Memory B cell (primary cell): Measurements from ENCODE around the gene LPXN.
A peak's percentile ranks its signal among the peaks of the same experiment; 100 is the strongest.
"Not testable (repeated sequence)": the region's sequence is repeated elsewhere in the genome, so short reads cannot be mapped to it uniquely, and the experiment has no call there.

Source experiments
- ATAC-seq: fragments of 150-1000 bp; cut with Tn5 transposase; 2 replicates; pipeline ENCODE4 v1.10.0; 2021; ENCODE audit warnings: low read depth, mild to moderate bottlenecking, moderate library complexity
- DNase-seq, 2 donors: peaks; one replicate each; pipeline ENCODE4 v3.0.0; 2022; ENCODE audit warnings: low spot score in 2 of 2
- H3K27ac Mint-ChIP-seq: one replicate; pipeline ENCODE4 v1.8.0; 2022; ENCODE audit warnings: mild to moderate bottlenecking, moderate library complexity, mixed read lengths
- H3K27me3 Mint-ChIP-seq: one replicate; pipeline ENCODE4 v1.8.0; 2022; ENCODE audit warnings: mixed read lengths
- H3K36me3 Mint-ChIP-seq: one replicate; pipeline ENCODE4 v1.8.0; 2022; ENCODE audit warnings: mild to moderate bottlenecking, mixed read lengths
- H3K4me1 Mint-ChIP-seq: one replicate; pipeline ENCODE4 v1.8.0; 2022; ENCODE audit warnings: mixed read lengths
- H3K4me3 Mint-ChIP-seq: one replicate; pipeline ENCODE4 v1.8.0; 2022; ENCODE audit warnings: mild to moderate bottlenecking, moderate library complexity, mixed read lengths
- H3K9me3 Mint-ChIP-seq: one replicate; pipeline ENCODE4 v1.8.0; 2022; ENCODE audit warnings: mixed read lengths

Gene LPXN

GRCh38 chr11:58573451-58574104, 2.1 kb downstream of the LPXN start:
- H3K36me3 Mint-ChIP-seq: peaks cover 6% of the 10 kb centered on the region
- DNase-seq: peak; percentile 36 to 60
- peak overlapping the region; percentile 100 for H3K27ac Mint-ChIP-seq
- H3K9me3 Mint-ChIP-seq: no peaks in the 10 kb centered on the region
- ATAC-seq: peak; percentile 34
- H3K27me3 Mint-ChIP-seq: no peaks in the 10 kb centered on the region
- H3K4me3 Mint-ChIP-seq: peak overlapping the region; percentile 89
- H3K4me1 Mint-ChIP-seq: peaks cover 24% of the 10 kb centered on the region

DNA sequence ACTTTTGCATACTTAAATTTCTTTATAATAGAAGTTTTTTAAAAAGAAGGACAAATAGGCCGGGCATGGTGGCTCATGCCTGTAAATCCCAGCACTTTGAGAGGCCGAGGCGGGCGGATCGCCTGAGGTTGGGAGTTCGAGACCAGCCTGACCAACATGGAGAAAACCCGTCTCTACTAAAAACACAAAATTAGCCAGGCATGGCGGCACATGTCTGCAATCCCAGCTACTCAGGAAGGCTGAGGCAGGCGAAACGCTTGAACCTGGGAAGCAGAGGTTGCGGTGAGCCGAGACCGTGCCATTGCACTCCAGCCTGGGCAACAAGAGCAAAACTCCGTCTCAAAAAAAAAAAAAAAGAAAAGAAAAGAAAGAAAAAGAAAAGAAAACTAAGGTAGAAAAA, 2.8 kb downstream of the LPXN start:
- Mint-ChIP-seq H3K4me3 (peak overlapping the region; percentile 89), H3K27ac (peak overlapping the region; percentile 100), H3K4me1 (peaks cover 28% of the 10 kb centered on the region)
- DNase-seq, H3K27me3 Mint-ChIP-seq, ATAC-seq, H3K9me3 Mint-ChIP-seq, H3K36me3 Mint-ChIP-seq: not testable (repeated sequence)

DNA sequence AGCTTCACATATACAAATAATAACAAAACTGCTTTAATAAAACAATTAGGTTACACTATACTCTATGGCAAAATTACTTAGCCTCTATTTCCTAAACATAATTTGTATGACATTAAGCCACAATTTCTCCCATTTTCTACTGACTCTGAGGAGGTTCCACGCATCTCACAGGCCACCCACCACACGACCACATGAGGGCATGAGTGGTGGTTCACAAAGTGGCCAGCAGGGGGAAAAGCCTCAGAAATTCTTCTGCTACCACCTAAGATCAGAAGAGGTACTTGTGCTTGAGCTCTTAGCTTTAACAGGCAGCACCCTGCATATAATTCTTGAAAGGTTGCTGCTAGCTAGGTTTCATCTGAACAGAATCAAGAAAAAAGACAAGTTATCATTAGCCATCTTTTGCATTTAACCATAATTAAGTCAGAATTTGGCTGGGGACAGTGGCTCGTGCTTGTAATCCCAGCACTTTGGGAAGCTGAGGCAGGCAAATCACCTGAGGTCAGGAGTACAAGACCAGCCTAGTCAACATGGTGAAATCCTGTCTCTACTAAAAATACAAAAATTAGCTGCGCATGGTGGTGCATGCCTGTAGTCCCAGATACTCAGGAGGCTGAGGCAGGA, 7.7 kb downstream of the LPXN start:
- Mint-ChIP-seq H3K27me3 (no peaks in the 10 kb centered on the region), H3K36me3 (peaks cover 16% of the 10 kb centered on the region), H3K27ac (no peak overlapping the region), H3K4me1 (peaks cover 18% of the 10 kb centered on the region), H3K9me3 (no peaks in the 10 kb centered on the region), H3K4me3 (peak overlapping the region; percentile 0)
- DNase-seq (peak; percentile 74 to 75), ATAC-seq (peak; percentile 99)

DNA sequence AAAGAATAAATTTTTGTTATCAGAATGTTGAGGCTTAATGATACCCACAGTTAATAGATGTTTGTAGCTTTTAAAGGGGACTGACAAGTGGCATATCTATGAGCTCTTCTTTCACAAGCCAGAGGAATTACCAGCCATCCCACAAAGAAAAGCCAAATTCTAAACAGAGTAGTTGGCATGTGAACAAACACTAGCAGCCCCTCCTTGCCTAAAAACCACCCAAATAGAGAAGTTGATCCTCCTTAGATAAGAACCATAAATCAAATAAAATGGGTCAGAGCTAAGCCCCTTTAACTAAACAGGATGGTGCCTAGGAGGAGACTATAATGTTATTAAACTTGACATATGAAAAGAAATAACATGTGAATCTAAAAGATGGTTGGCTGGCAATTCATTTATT, 11.4 kb downstream of the LPXN start:
- Mint-ChIP-seq H3K4me1 (peaks cover 28% of the 10 kb centered on the region), H3K36me3 (peaks cover 19% of the 10 kb centered on the region), H3K9me3 (no peaks in the 10 kb centered on the region), H3K4me3 (no peak overlapping the region), H3K27ac (peak overlapping the region; percentile 2), H3K27me3 (no peaks in the 10 kb centered on the region)
- ATAC-seq (no peak), DNase-seq (no peak)

GRCh38 chr11:58562375-58562800, 13.3 kb downstream of the LPXN start:
- no peak for DNase-seq
- no peak for ATAC-seq
- H3K4me3 Mint-ChIP-seq: no peak overlapping the region
- H3K36me3 Mint-ChIP-seq: peaks cover 16% of the 10 kb centered on the region
- peak overlapping the region; percentile 91 for H3K27ac Mint-ChIP-seq
- H3K9me3 Mint-ChIP-seq: no peaks in the 10 kb centered on the region
- H3K4me1 Mint-ChIP-seq: peaks cover 22% of the 10 kb centered on the region
- no peaks in the 10 kb centered on the region for H3K27me3 Mint-ChIP-seq

- Mint-ChIP-seq H3K4me3 (no peak overlapping the region), H3K36me3 (peaks cover 19% of the 10 kb centered on the region), H3K27ac (no peak overlapping the region), H3K4me1 (peaks cover 25% of the 10 kb centered on the region), H3K27me3 (no peaks in the 10 kb centered on the region), H3K9me3 (no peaks in the 10 kb centered on the region)
- ATAC-seq (no peak), DNase-seq (no peak)
Measured at GRCh38 chr11:58561394-58562098, 14.1 kb downstream of the LPXN start.

DNA sequence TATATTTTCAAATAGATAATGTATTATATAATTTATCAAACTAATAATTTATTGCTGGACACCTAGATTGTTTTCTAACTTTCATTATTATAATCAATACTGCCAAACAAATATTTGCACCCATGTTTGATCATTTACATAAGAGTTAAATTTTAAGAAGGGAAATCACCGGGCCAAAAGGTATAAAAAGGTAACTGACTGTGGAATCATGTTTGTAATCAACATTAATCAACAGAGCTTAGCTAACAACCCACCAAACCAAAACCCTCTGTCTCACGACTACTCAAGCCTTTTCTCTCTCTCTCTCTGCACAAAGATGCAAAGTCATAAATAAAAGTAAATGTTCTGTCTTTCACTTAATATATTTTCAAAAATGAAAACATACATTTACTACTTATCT, 14.8 kb downstream of the LPXN start:
- Mint-ChIP-seq H3K9me3 (no peaks in the 10 kb centered on the region), H3K27ac (no peak overlapping the region), H3K27me3 (no peaks in the 10 kb centered on the region), H3K4me3 (no peak overlapping the region), H3K36me3 (peaks cover 19% of the 10 kb centered on the region), H3K4me1 (peaks cover 25% of the 10 kb centered on the region)
- no peak for DNase-seq
- ATAC-seq: no peak

GRCh38 chr11:58549644-58550043, 26.0 kb downstream of the LPXN start:
- Mint-ChIP-seq H3K36me3 (peaks cover 60% of the 10 kb centered on the region), H3K4me1 (peaks cover 3% of the 10 kb centered on the region), H3K27me3 (no peaks in the 10 kb centered on the region), H3K27ac (no peak overlapping the region), H3K9me3 (peaks cover 2% of the 10 kb centered on the region), H3K4me3 (no peak overlapping the region)
- ATAC-seq: no peak
- no peak for DNase-seq

GRCh38 chr11:58546841-58547240, 28.8 kb downstream of the LPXN start:
- no peaks in the 10 kb centered on the region for H3K27me3 Mint-ChIP-seq
- no peak overlapping the region for H3K4me3 Mint-ChIP-seq
- H3K36me3 Mint-ChIP-seq: peaks cover 55% of the 10 kb centered on the region
- ATAC-seq (no peak), DNase-seq (no peak)
- peaks cover 2% of the 10 kb centered on the region for H3K9me3 Mint-ChIP-seq
- H3K4me1 Mint-ChIP-seq: peaks cover 2% of the 10 kb centered on the region
- peak overlapping the region; percentile 64 for H3K27ac Mint-ChIP-seq

DNA sequence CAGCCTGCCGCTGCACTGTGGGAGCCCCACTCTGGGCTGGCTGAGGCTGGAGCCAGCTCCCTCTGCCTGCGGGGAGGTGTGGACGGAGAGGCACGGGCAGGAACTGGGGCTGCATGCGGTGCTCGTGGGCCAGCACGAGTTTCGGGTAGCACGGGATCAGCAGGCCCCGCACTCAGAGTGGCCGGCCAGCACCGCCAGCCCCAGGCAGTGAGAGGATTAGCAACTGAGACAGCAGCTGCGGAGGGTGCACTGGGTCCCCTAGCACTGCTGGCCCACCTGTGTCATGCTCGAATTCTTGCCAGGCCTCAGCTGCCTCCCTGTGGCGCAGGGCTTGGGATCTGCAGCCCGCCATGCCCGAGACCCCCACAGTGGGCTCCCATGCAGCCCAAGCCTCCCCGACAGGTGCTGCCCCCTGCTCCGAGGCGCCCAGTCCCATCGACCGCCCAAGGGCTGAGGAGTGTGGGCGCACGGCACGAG, 43.8 kb downstream of the LPXN start:
- H3K27ac Mint-ChIP-seq: no peak overlapping the region
- no peaks in the 10 kb centered on the region for H3K9me3 Mint-ChIP-seq
- peaks cover 43% of the 10 kb centered on the region for H3K36me3 Mint-ChIP-seq
- ATAC-seq (no peak), DNase-seq (no peak)
- H3K4me3 Mint-ChIP-seq: no peak overlapping the region
- peaks cover 28% of the 10 kb centered on the region for H3K4me1 Mint-ChIP-seq
- H3K27me3 Mint-ChIP-seq: no peaks in the 10 kb centered on the region

GRCh38 chr11:58530236-58530635, 45.4 kb downstream of the LPXN start:
- no peaks in the 10 kb centered on the region for H3K27me3 Mint-ChIP-seq
- H3K9me3 Mint-ChIP-seq: no peaks in the 10 kb centered on the region
- H3K27ac Mint-ChIP-seq: peak overlapping the region; percentile 41
- DNase-seq (peak in 1 of 2 donors; percentile 12), ATAC-seq (peak; percentile 54)
- peaks cover 34% of the 10 kb centered on the region for H3K36me3 Mint-ChIP-seq
- H3K4me1 Mint-ChIP-seq: peaks cover 29% of the 10 kb centered on the region
- no peak overlapping the region for H3K4me3 Mint-ChIP-seq

GRCh38 chr11:58527429-58527828, 48.2 kb downstream of the LPXN start:
- no peaks in the 10 kb centered on the region for H3K27me3 Mint-ChIP-seq
- H3K9me3 Mint-ChIP-seq: no peaks in the 10 kb centered on the region
- peaks cover 32% of the 10 kb centered on the region for H3K4me1 Mint-ChIP-seq
- H3K4me3 Mint-ChIP-seq: no peak overlapping the region
- ATAC-seq: no peak
- H3K27ac Mint-ChIP-seq: peak overlapping the region; percentile 96
- peaks cover 16% of the 10 kb centered on the region for H3K36me3 Mint-ChIP-seq
- DNase-seq: no peak

DNA sequence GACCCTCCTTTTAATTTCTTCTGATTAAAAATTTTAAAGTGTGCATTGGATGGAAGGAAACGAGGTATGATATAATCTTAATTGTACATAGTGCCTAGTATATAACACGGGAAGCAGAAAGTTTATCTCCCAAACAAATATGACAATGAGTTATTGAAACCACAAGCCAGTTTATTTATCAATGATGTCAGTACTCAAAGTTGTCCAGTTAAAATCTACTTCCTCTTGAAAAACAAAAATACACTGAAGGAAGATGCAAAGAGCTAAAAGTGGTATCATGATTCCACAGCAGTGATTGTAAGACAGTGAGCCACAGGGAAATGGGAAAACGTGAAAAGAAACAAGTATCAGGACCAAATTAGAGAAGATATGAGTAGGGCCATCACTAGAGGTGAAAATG, 48.9 kb downstream of the LPXN start:
- DNase-seq: no peak
- Mint-ChIP-seq H3K27ac (peak overlapping the region; percentile 96), H3K36me3 (peaks cover 16% of the 10 kb centered on the region), H3K4me1 (peaks cover 32% of the 10 kb centered on the region), H3K9me3 (no peaks in the 10 kb centered on the region), H3K4me3 (no peak overlapping the region), H3K27me3 (no peaks in the 10 kb centered on the region)
- no peak for ATAC-seq

DNA sequence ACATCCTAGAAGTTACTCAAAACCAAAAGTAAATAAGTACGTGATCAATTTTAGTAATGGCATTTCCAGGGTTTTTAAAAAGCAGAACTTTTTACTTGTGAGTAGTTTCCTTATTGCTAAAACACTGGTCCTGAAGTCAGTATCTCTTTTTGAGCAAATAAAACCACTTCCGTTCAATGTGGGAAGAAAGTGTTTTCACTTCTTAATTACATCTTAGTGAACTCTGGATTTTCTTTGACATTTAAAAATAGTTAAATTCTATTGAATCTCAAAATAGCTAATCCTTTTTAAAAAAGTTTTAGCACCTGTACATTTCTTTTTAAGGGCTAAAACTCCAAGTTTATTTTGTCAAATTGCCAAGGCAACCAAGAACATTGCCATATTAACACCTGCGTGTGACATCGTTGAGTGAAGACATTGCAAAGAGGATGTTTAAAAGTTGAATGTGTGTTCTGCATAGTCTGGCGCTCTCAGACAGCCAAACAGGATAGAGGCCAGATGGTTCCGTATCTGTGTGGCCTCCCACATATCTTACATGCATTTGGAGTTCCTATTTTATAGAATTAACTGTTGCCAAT, 50.5 kb downstream of the LPXN start:
- H3K27ac Mint-ChIP-seq: peak overlapping the region; percentile 96

More for the DNA sequence above, 50.5 kb downstream of the LPXN start:
- Mint-ChIP-seq H3K27me3 (no peaks in the 10 kb centered on the region), H3K4me1 (peaks cover 21% of the 10 kb centered on the region), H3K4me3 (peak overlapping the region; percentile 52), H3K9me3 (no peaks in the 10 kb centered on the region), H3K36me3 (peaks cover 12% of the 10 kb centered on the region)
- peak; percentile 30 to 60 for DNase-seq
- ATAC-seq: peak; percentile 89
